HFFc6 (cell line): ENCODE results near the gene NADK2. TPM values are rescaled to one million over a fixed set of nuclear protein-coding genes. Genes with fewer than 3 reads are reported as not detected.

Source experiments
- DNase-seq: peaks from one replicate; pipeline ENCODE4 v3.0.0-alpha.2; 2018
- H3K27ac Mint-ChIP-seq: 2 replicates; pipeline ENCODE4 v1.8.0; 2020; ENCODE audit warnings: mild to moderate bottlenecking, mixed read lengths
- H3K27me3 Mint-ChIP-seq: 2 replicates; pipeline ENCODE4 v1.8.0; 2021; ENCODE audit warnings: mild to moderate bottlenecking, moderate library complexity, mixed read lengths; ENCODE audit not compliant: insufficient read depth
- H3K36me3 Mint-ChIP-seq: 2 replicates; pipeline ENCODE4 v1.8.0; 2021; ENCODE audit warnings: low read depth, mixed read lengths
- H3K4me1 Mint-ChIP-seq: 2 replicates; pipeline ENCODE4 v1.8.0; 2020; ENCODE audit warnings: low read depth, mixed read lengths
- H3K4me3 Mint-ChIP-seq: 2 replicates; pipeline ENCODE4 v1.8.0; 2020; ENCODE audit warnings: mild to moderate bottlenecking, moderate library complexity, mixed read lengths
- H3K9me3 Mint-ChIP-seq: 2 replicates; pipeline ENCODE4 v1.8.0; 2020; ENCODE audit warnings: mild to moderate bottlenecking, mixed read lengths
- CTCF ChIP-seq: fragments of 200-600 bp; sonication (generic); IDR thresholded peaks from 2 replicates; pipeline ENCODE4 v1.5.0; 2021; ENCODE audit warnings: antibody characterized with exemption, mild to moderate bottlenecking
- microRNA-seq: library from miRNA; unstranded; fragments of <30 nt; microRNA quantifications from one replicate; pipeline ENCODE4, GENCODE V29; 2019
- total RNA-seq, 6 experiments: library from RNA; stranded (reverse); fragmentation: NEBNext Ultra II Directional; extraction: Animal tissue kit (Norgen Biotek cat#: 25700); gene quantifications; 2 replicates in 1 of 6; 3 replicates in 5 of 6; pipeline ENCODE4 v1.2.3, GENCODE V29; 2021

Gene NADK2
- total RNA-seq, 6 experiments from 2014 or later: 14.6 to 20.1 (median 15.3) TPM

GRCh38 chr5:36147681-36148080 lies 94.0 kb downstream of the NADK2 start:
- TF ChIP-seq CTCF: no peak
- Mint-ChIP-seq H3K4me3 (peak overlapping the region; percentile 53), H3K36me3 (peaks cover 3% of the 10 kb centered on the region; the same call in 1 of the 2 replicates), H3K27me3 (peaks cover 2% of the 10 kb centered on the region; the same call in 1 of the 2 replicates), H3K9me3 (no peaks in the 10 kb centered on the region), H3K27ac (peak overlapping the region; percentile 37), H3K4me1 (peaks cover 39% of the 10 kb centered on the region)
- DNase-seq: no peak

- no peak for DNase-seq
- TF ChIP-seq CTCF: no peak
- H3K4me1 Mint-ChIP-seq: peaks cover 39% of the 10 kb centered on the region
- H3K27me3 Mint-ChIP-seq: peaks cover 2% of the 10 kb centered on the region; the same call in 1 of the 2 replicates
- H3K9me3 Mint-ChIP-seq: no peaks in the 10 kb centered on the region
- no peak overlapping the region for H3K4me3 Mint-ChIP-seq
- H3K27ac Mint-ChIP-seq: no peak overlapping the region
- no peaks in the 10 kb centered on the region for H3K36me3 Mint-ChIP-seq
These were observed 95.3 kb downstream of the NADK2 start for GRCh38 chr5:36146390-36146789.

GRCh38 chr5:36145311-36145710 lies 96.4 kb downstream of the NADK2 start:
- no peak overlapping the region for H3K4me3 Mint-ChIP-seq
- H3K36me3 Mint-ChIP-seq: peaks cover 5% of the 10 kb centered on the region; the same call in 1 of the 2 replicates
- no peak for DNase-seq
- H3K27me3 Mint-ChIP-seq: no peaks in the 10 kb centered on the region
- H3K27ac Mint-ChIP-seq: no peak overlapping the region
- peaks cover 32% of the 10 kb centered on the region for H3K4me1 Mint-ChIP-seq
- H3K9me3 Mint-ChIP-seq: no peaks in the 10 kb centered on the region
- no peak for TF ChIP-seq CTCF

Small RNAs within 50 kb of the gene (microRNA-seq; reads per million reads assigned to microRNA genes)
- gene MIR580: not detected

Other genes starting within 250 kb of the NADK2 start
- gene UGT3A2, start 175.0 kb downstream of the NADK2 start, total RNA-seq: not detected
- gene LMBRD2, start 90.0 kb downstream of the NADK2 start, total RNA-seq: 10 to 100 TPM in 5 of 6 experiments, 1 to 10 TPM in 1; 9.7 to 15.7 (median 12.7) TPM
- 10 to 100 TPM; 58.4 to 71.6 (median 67.9) TPM for gene SKP2, start 89.8 kb downstream of the NADK2 start, total RNA-seq
- gene RANBP3L, start 60.0 kb upstream of the NADK2 start, total RNA-seq: not detected